ENCODE data around the gene KIRREL1.
"Not testable (repeated sequence)": the region's sequence is repeated elsewhere in the genome, so short reads cannot be mapped to it uniquely, and the experiment has no call there.

KIRREL1 gene

DNA sequence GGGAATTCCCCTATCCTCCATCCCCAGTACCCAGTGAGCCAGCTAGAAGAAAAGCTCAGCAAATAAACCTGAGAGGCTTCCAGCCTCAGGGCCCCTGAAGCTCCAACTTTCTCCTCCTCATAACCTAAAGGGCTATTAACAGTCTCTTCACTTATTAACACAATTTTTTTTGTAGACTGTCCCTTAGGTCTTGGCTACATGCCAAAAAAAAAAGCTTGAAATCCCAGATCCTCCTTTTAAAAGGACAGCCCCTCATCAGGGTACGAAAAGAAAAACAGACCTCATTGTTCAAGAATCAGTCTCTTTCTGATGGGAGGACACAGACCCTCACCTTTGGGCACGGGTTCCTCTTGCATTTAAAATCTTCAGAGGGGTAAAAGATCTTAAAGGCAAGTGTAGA is 114.5 kb downstream of the KIRREL1 start:
- no peak for DNase-seq

DNA sequence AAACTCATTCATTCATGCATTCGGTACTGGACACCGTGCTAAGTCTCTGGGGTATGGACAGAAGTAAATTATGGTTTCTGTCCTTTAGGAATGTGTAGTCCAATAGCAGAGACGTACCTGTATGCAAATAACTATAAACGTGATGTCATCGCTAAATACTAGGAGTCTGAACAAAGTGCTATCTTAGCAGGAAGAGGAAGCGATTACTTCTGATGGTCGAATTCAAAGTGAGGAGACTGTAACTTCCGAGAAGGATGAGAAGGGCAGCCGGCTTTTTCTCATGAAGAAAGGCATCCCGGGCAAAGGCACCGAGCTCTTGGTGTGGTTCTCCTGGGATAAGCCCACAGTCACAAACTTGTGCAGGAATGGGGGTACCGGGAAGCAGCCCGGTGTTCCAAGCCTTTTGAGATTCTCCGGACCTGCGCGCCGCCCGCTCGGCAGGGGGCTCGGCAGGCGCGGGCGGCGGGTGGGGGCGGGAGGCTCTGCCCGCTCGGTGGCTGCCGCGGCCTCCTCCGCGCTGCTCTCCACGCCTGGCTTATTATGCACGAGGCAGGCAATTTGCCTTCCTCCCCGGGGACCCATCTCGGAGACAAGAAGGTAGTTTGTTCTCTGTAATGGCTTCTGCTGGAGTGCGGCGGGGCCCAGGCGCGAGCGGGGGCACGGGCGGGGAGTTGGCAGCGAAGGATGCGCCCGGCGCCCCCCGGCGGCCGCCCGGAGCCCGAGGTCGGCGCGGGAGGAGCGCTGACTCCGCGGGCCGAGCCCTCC is 119.7 kb downstream of the KIRREL1 start:
- DNase-seq: peak; percentile 43

DNA sequence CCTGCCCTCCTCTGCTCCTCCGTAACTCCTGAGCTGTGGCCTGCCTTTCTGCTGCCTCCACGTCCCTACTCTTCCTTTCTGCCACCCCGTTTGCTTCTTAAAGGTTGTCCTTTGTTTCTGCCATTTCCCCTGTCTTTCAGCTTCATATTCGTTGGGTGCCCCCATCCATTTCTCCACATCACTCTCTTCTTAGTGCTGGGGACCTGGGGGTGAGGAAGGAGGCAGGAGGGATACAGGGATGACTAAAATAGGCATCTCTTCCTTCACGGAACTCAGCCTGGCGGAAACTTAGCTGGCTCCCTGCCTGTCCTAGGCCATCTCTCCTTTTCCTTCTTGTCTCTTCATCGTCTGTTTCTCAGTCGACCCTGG is 120.3 kb downstream of the KIRREL1 start:
- DNase-seq: no peak

DNA sequence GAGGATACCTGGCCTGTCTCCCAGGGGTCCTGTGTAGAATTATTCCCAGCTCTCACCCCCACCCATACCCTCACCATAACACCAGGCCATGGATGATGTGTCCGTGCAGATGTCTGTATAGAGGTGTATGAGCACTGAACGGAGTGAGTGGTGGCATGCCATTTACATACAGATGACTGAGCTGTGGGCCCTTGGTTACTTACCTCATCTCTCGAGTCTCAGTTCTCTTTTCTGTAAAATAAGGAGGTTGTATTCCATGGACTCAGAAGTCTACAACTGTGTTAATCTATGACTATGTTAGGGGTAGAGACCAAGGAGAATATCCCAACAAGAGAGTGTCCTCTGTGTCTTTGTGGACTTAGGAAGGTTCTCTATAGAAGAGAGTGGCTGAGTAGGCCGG is 121.7 kb downstream of the KIRREL1 start:
- no peak for DNase-seq

DNA sequence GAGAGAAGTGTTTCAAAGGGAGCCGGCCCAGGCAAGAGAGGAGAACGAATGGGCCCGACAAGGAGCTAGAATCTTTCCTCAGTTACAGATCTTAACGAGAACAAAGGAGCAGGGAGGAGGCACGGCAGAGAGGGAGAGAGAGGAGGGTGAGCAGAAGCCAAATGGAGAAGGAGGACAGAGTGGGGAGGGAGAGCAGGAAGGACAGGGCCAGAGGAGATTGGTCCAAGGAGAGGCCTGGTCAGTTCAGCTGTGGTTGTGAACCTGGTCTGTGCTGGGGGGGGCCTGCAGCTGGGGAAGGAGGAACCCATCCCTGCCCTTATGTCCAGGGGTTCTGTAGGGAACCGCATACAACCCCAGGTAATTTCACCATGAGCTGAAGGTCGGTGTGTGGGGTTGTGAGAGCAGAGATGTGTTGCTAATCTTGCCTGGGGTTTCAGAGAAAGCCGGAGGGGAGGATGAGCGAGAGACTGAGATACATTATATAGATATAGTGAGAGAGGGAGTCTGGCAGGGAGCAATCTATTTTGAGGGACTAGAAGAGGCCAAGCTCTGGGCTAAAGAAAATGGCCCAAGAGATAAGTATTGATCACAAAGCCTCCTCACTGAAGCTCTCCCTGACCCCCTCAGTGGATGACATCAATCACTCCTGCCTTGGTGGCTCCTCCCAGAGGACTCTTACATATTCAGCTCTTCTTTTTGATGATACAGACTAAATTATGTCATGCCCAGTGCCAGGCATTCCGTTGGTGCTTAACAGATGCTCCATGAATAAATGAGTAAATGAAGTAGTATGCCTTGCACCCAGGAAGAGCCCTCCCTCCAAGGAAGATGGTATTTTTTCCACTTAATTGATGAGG is 123.1 kb downstream of the KIRREL1 start:
- DNase-seq: no peak

DNA sequence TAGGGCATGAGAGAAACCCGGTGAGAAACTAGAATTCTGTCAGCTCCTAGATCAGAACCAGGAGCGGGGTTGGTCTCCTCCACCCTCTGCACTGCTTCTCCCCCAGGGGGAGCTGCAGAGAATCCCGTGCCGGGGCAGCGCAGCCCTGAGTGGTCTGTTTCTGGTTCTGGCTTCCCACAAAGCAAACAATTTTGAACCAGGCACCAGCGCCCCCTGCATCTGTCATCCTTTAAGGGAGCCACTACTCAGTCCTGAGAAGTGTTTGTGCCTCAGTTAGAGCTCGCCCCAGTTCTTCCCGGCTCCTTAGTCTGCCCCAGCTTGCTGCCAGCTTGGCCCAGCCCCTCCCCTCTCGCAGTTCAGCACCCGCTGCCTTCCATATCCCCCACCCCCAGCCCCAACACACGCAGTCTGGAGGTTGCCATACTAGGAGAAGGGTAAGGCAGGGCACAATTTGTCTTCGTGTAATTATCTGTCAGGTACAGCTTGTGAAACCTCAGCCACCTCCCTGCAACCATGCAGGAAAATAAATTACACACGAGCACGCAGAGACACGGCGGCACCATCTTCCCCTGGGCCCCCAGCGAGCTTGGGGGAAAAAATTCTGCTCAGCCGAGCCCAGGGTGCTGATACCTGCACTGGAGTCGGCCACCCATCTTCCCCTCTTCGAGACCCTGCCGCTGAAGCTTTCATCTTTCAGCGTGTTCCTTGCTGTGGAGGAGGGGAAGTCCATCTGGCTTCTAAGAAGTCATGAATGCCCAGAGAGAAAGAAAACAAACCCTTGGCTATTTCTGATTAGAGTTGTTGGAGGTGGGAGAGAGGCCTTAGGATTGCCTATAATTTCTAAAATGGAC is 124.6 kb downstream of the KIRREL1 start:
- DNase-seq: peak; percentile 23

DNA sequence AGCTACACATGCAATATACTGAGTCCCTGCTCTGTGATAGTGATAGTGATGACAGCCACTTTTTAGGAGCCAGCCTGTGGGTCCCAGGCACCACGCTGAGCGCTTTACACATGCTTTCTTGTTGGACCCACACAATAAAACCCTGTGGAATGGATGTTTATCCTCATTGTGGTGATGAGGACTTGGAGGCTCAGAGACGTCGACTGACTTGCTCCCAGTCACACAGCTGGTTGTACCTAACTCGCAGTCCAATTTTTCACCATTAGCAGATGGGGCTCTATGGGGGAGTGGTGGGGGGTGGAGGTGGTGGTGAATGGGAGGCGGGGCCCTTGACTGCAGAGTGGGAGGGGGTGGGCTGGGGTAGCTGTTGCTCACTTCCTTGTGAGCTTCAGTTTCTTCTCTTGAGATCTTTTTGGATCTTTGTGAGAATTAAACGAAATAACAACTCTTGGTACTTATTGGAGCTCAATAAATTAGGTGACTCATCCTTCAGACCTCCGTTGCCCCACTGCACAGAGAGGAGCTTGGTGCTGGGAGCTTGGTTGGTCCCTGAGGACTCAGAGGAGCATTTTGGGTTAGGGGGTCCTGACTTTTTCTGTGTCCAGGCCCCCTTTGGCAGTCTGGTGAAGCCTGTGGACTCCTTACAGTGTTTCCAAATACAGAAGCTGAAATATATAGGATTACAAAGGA is 125.4 kb downstream of the KIRREL1 start:
- DNase-seq: no peak

DNA sequence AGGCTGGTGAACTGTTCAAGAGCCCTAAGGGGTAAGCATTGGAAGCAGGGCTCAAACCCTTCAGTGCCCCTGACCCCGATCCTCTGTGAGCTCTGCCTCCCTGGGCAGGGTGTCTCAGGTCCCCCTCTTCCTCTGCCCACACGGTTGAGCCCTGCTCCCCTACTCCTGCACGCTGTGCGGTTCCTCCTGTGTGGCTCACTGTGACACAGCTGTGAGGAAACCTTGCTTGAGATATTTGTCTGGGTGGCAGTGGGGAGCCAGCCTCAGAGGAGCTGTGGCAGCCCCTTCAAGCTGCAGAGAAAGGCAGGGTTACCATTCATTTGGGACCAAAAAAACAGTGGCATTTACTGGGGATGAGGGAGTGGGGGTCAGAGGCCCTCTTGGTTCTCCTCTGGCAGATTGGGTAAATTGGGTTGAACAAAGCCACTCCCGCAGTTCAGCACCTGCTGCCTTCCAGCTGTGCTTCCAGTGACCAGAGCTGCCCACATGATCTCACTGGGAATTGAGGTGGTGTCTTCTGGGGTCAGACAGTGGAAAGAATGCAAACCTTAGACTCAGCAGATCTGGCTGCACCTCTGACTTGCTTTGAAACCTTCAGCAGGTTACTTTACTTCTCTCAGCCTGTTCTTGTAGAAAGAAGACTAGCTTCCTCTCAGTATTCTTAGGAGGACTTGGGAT is 126.7 kb downstream of the KIRREL1 start:
- no peak for DNase-seq

DNA sequence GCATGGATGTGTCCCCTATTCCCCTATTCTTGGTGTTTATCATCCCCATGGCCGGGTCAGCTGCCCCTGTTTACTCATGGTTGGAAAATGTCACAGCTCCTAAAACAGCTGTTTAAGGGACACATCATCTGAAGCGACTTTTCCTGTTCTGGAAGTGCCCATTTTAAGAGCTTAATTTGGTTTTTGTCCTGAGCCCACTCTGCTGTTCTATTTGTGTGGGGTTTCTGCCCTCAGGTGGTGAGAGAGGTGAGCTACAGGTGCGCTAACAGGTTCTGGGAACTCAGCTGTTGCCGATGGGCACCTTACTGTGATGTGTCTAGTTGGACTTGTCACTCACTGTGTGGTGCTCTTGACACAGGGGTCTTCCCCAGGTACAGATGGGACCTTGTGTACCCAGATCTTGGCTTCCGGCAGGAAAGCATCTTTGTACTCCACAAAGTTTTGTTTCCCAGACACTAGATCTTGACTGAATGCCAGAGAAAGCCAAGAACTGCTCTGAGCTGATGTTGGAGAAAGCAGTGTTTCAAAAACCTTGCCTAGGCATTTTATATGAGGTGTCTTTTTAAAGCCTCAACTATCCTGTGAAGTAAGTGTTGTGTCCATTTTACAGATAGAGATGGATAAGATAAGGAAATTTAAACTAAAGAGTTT is 128.3 kb downstream of the KIRREL1 start:
- no peak for DNase-seq

DNA sequence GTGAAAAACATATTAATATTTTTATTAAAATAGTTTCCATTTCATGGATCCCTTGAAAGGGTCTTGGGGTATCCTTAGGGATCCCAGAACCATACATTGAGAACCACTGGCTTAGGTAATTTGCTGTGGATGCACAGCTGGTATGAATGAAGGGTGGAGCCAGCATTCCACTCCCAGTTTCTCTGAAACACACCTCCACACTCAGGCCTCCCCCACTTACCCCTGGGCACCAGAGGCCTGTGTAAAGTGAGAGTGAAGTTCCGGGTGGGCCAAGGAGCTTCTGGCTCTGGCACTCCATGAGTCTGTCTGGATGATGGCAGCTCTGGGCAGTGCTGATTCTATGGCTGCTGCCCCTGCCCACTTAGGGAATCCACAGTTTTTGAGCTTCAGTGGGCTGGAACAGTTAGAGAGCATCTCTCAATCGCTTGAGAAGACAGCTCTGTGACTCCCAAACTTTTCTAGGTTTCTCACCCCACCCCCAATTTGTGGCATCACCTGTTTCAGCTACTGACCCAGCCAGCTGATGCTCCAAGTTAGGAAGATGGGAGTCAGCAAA is 129.5 kb downstream of the KIRREL1 start:
- DNase-seq: no peak

DNA sequence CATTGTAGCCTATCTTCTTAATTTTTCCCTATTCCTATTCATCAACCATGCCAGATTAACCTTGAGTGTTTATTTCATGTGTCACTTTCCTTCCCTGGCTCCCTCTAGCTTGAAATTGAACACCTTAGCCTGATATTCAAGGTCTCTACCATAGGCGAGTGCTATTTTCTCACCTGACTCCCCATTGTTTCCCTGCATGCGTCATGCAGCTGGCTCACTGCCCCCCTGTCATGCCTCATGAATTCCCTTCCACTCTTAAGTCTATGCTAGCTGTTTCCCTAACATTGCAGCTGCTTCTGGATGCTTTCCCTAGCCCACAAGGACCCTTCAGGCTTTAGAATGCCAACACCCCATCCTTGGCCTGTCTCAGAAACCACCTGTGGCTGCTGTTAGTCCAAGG is 130.6 kb downstream of the KIRREL1 start:
- no peak for DNase-seq

DNA sequence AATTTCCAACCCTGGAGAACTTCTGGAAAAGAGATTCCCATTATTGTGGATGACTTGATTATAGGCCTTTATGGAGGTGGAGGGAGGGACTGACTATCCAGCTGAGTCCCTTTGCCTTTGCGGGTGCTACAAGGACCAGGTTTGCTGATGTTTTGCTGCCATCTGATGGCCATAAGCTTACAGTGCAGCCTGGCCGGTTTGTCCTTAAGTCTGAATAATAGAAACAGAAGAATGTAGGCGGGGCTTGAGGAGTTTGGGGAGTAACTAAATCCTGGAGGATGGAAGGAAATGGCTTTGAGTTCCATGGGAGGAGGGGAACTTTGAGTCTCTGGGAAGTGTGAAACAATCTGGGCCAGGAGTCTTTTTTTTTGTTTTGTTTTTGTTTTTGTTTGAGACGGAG is 131.6 kb downstream of the KIRREL1 start:
- peak; percentile 88 for DNase-seq

DNA sequence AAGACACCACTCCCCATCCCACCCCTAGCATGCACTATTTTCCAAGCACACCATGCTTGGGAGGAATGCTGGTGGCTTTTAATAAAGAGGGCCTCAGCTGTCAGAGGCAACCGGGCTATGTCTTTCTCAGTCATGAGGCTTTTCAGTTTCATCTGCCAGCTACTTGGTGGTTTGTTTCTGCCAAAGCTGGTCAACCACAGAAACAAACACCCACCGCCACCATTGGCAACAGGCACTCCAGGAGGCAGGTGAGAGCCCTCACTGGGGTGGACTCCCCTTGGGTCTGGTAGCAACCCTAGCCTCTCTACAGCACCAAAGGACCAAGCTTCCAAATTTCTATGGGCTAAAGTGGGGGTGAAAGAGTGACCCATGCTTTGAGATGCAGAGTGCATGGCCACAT is 133.0 kb downstream of the KIRREL1 start:
- DNase-seq: no peak

DNA sequence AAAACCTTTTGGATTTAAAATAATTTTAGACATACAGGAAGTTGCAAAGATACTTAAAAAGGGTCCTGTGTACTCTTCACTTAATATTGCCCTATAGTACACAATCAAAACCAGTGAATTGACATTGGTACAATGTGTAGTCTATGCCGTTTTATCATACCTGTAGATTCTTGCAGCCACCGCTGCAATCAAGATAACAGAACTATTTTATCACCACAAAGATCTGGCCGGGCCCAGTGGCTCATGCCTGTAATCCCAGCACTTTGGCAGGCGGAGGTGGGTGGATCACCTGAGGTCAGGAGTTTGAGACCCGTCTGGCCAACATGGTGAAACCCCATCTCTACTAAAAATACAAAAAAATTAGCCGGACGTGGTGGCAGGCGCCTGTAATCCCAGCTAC is 135.1 kb downstream of the KIRREL1 start:
- not testable (repeated sequence) for DNase-seq

DNA sequence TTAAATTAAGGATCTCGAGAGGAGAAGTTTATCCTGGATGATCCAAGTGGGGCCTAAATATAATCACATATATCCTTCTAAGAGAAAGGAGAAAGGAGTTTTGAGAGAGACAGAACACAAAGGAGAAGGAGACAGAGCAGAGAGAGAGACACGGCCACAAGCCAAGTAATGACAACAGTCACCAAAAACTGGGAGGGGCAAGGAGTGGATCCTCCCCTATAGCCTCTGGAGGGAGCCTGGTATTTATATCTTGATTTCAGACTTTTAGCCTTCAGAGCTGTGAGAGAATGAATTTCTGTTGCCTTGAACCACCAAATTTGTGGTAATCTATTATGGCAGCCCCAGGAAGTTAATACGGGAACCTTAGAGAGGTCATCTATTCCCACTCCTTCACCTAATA is 137.8 kb downstream of the KIRREL1 start:
- DNase-seq: no peak

DNA sequence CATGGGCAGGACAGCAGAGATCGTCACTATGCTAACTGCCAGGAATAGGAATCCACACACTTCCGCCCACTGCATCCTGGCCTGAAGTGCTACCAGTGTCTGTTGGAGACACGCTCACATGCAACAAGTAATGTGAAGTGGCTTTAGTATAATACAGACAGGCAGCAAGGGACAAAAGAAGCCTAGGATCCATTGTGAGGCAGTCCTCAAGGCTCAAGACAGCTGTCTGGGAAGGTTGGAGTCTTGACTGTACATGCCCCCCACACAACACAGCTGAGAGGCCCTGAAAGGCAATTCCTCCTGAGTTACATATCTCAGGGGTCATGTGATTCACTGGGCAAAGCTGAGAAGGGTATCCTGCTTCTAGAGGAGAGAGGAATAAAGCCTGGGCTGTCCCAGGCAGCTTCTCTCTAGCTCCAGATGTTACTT is 147.3 kb downstream of the KIRREL1 start:
- no peak for DNase-seq

DNA sequence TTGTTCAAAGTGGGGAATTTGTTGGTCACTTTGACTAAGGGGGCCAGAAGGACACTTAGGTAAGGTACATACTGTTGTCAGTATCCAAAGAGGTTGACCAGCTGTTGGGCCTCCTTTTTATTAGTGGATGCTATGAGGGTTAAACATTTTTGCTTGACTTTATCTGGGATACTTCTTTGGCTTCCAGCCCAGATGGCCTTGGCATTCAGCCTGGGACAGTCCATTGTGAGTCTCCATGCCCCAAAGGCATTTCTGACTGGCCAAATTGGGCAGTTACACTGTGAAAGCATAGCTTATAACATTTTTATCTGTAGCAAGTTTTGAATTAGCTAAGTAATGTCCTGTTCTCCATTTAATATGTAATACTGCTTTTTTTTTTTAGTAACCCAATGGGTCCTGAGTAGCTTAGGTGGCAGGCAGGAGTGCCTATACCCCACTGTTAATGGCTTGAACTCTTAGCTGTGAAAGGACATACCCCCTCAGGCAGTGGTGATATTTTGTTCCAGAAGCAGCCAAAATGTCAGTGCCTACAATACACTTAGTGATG is 151.8 kb downstream of the KIRREL1 start:
- DNase-seq: peak; percentile 21

DNA sequence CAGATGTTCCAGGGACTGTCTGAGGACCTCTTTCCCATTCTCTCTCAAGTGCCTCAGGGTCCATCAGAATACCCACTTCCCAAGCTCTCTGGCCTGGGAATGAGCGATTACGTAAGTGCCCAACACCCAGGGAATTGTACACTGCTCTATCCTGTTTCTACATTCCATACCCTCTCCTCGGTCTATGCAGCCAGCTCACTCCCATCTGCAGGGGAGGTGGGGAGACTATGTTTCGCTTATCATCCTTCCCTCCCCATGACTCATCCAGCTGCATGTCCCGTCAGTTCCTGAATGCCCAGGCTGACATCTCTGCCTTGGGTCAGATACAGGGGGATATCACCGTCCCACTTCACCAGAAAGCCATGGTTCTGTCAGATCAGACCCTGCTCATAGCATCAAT is 152.7 kb downstream of the KIRREL1 start:
- DNase-seq: no peak

DNA sequence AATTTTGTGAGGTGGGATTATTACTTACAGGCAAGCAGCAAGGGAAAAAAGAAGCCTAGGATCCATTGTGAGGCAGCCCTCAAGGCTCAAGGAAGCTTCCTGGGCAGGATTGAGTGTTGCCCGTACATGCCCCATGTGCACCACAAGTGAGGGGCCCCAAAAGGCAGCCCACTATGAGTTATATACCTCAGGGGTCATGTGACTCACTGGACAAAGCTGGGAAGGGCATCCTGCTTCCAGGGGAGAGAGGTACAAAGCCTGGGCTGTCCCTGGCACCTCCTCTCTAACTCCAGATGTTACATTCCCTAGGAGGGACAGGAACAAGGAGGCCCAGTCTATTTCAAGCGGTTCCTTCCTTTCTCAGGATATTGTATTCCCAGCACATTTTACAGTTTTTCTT is 153.3 kb downstream of the KIRREL1 start:
- DNase-seq: no peak

DNA sequence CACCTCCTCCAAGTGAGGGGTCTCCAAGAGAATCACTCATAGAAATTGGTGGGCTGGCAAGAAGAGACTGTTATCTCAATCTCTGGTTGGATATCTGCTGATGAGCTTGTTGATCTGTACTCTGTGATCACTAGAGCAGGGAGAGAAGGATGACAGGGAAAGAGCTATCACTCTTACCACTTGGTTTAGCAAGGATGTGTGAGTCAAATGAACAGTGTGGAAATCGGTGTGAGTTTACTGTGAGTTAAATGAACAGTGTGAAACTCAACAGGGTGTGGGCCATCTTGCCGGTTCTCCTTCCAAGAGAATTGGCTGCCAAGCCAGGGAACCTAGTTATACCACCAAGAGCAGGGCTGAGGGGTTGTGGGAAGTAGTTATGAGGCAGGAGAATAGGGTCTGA is 154.0 kb downstream of the KIRREL1 start:
- DNase-seq: no peak

DNA sequence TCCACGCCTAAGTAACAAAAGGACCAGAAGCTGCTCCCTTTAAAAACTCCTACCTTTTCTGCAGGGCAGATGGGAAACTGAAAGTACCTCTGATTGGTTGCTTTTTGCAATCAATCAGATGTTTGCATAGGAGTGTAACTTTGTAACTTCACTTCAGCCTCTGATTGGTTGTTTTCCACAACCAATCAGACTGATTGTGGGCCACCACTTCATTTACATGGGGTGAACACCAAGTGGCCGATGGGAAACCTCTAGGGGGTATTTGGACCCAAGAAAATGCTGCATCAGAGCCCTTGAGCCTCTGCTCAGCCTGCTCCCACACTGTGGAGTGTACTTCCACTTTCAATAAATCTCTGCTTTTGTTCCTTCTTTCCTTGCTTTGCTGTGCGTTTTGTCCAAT is 154.4 kb downstream of the KIRREL1 start:
- DNase-seq: no peak

All from midbrain (tissue), 1 donor.